ENCODE results near the gene CSF1R.
"Not testable (repeated sequence)": the region's sequence is repeated elsewhere in the genome, so short reads cannot be mapped to it uniquely, and the experiment has no call there.

The CSF1R gene

GRCh38 chr5:150103678-150104549 is 17.6 kb upstream of the CSF1R start:
- no peak for DNase-seq (ENCODE audit: low spot score)

- peak; percentile 38 for DNase-seq (ENCODE audit: low spot score)
These were observed 14.7 kb upstream of the CSF1R start for GRCh38 chr5:150101023-150101422.

GRCh38 chr5:150097152-150097551 is 10.8 kb upstream of the CSF1R start:
- no peak for DNase-seq (ENCODE audit: low spot score)

GRCh38 chr5:150092159-150092787 is 5.9 kb upstream of the CSF1R start:
- DNase-seq (ENCODE audit: low spot score): no peak

GRCh38 chr5:150085191-150085912 is 1.0 kb downstream of the CSF1R start:
- no peak for DNase-seq (ENCODE audit: low spot score)

- not testable (repeated sequence) for DNase-seq (ENCODE audit: low spot score)
These were observed 1.6 kb downstream of the CSF1R start for GRCh38 chr5:150084754-150085153.

GRCh38 chr5:150082889-150083288 is 3.5 kb downstream of the CSF1R start:
- no peak for DNase-seq (ENCODE audit: low spot score)

- no peak for DNase-seq (ENCODE audit: low spot score)
These were observed 4.0 kb downstream of the CSF1R start for GRCh38 chr5:150082374-150082773.

GRCh38 chr5:150081541-150082283 is 4.6 kb downstream of the CSF1R start:
- peak; percentile 54 for DNase-seq (ENCODE audit: low spot score)

- no peak for DNase-seq (ENCODE audit: low spot score)
These were observed 5.5 kb downstream of the CSF1R start for GRCh38 chr5:150080696-150081435.

GRCh38 chr5:150079909-150080461 is 6.4 kb downstream of the CSF1R start:
- no peak for DNase-seq (ENCODE audit: low spot score)

- DNase-seq (ENCODE audit: low spot score): no peak
These were observed 7.3 kb downstream of the CSF1R start for GRCh38 chr5:150078802-150079689.

- no peak for DNase-seq (ENCODE audit: low spot score)
These were observed 8.2 kb downstream of the CSF1R start for GRCh38 chr5:150077996-150078801.

GRCh38 chr5:150077060-150077459 is 9.3 kb downstream of the CSF1R start:
- DNase-seq (ENCODE audit: low spot score): no peak

GRCh38 chr5:150075806-150076205 is 10.5 kb downstream of the CSF1R start:
- peak; percentile 39 for DNase-seq (ENCODE audit: low spot score)

GRCh38 chr5:150075233-150075632 is 11.1 kb downstream of the CSF1R start:
- DNase-seq (ENCODE audit: low spot score): peak; percentile 10

- peak; percentile 12 for DNase-seq (ENCODE audit: low spot score)
These were observed 12.7 kb downstream of the CSF1R start for GRCh38 chr5:150073677-150074076.

- peak; percentile 18 for DNase-seq (ENCODE audit: low spot score)
These were observed 13.2 kb downstream of the CSF1R start for GRCh38 chr5:150073086-150073625.

GRCh38 chr5:150070821-150071220 is 15.5 kb downstream of the CSF1R start:
- DNase-seq (ENCODE audit: low spot score): no peak

All from ecto neural progenitor cell (in vitro differentiated cells).